ENCODE data around the gene ING1.
A peak's percentile ranks its signal among the peaks of the same experiment; 100 is the strongest.
"Not testable (repeated sequence)": the region's sequence is repeated elsewhere in the genome, so short reads cannot be mapped to it uniquely, and the experiment has no call there.

ING1 gene

DNA sequence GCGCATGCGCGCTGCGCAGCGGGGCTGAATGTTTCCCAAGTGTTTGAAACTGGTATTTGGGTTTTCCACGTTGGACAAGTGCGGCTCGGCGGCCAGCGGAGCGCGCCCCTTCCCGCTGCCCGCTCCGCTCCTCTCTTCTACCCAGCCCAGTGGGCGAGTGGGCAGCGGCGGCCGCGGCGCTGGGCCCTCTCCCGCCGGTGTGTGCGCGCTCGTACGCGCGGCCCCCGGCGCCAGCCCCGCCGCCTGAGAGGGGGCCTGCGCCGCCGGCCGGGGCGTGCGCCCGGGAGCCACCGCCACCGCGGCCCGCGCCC, at the start of gene ING1:
Gene ING1, plus strand, starts transcription at position 59 of the 311 bp plus-strand sequence. CDS start 450 bp downstream, outside the sequence.
- TF ChIP-seq, protein P1, sequence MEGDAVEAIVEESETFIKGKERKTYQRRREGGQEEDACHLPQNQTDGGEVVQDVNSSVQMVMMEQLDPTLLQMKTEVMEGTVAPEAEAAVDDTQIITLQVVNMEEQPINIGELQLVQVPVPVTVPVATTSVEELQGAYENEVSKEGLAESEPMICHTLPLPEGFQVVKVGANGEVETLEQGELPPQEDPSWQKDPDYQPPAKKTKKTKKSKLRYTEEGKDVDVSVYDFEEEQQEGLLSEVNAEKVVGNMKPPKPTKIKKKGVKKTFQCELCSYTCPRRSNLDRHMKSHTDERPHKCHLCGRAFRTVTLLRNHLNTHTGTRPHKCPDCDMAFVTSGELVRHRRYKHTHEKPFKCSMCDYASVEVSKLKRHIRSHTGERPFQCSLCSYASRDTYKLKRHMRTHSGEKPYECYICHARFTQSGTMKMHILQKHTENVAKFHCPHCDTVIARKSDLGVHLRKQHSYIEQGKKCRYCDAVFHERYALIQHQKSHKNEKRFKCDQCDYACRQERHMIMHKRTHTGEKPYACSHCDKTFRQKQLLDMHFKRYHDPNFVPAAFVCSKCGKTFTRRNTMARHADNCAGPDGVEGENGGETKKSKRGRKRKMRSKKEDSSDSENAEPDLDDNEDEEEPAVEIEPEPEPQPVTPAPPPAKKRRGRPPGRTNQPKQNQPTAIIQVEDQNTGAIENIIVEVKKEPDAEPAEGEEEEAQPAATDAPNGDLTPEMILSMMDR (IDR thresholded peaks at IDR 0.05; ENCODE audit: low read depth, low read length): no peak
- H3K4me3 ChIP-seq (ENCODE audit: low read depth, low read length): peak within 1 kb of the TSS; percentile 89

DNA sequence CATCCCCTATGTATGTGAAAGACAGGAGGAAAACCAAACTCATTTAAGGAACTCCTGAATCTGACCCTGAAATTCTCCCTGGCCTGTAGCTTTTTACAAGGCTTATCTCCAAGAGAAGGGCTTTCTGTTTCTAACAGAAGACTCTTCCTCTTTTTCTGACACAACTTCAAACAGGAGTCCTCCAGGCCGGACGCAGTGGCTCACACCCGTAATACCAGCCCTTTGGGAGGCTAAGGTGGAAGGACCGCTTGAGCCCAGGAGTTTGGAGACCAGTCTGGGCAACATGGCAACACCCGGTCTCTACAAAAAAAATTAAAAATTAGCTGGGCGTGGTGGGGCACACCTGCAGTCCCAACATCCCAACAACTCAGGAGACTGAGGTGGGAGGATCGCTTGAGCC, 49.5 kb upstream of the ING1 start:
- TF ChIP-seq, protein P1 (IDR thresholded peaks at IDR 0.05; ENCODE audit: low read depth, low read length): no peak

DNA sequence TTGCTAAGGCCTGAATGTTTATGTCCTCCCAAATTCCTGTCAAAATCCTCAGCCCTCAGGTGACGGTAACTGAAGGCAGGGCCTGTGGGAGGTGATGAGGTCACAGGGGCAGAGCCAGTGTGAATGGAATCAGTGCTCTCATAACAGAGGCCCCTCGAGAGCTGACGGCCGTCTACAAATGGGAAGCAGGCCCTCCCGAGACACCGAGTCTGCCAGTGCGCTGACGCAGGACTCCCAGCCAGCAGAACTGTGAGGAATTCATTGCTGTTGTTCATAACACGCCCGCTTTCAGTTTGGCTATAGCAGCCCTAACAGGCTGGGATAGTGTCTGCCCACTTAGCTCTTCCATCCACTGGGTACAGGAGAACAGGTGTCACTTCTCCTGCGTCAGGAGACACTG, 48.8 kb upstream of the ING1 start:
- no peak overlapping the region for H3K4me3 ChIP-seq (ENCODE audit: low read depth, low read length)
- TF ChIP-seq, protein P1 (IDR thresholded peaks at IDR 0.05; ENCODE audit: low read depth, low read length): no peak

More for the DNA sequence above, 49.5 kb upstream of the ING1 start:
- no peak overlapping the region for H3K4me3 ChIP-seq (ENCODE audit: low read depth, low read length)

DNA sequence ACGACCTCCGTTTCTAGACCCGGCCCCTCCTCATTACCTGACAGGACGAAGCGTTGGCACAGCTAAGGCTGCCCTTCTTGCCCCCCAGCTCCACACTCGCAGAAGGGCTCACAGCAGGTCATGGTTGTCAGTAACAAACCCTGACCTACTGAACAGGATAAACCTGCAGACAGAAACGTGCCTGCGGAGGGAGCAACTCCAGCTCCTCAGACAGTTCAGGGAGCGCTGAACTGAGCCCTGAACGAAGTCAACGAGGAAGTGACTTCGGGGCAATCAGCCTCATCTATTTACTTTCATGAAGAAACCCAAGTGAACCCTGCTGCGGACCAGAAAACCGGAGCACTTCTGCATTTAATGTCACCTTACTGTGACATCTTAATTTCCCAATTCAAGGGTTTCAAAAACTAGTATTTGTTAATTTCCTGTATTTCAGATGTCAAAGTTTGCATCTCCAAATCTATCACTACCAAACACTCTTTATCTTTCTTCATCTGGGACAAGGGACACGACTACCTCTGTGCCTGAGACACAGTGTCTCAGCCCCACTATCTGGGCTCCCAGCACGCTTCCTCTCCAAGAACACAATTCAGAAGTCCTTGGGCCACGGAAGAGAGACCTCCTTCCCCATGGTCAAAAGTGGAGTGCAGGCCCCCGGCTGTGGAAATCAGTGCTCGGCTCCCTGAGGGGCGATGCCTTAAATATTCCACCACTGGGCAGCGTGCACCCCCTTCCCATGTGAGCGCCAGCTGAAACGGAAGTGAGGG, 47.8 kb upstream of the ING1 start:
- H3K4me3 ChIP-seq (ENCODE audit: low read depth, low read length): no peak overlapping the region
- TF ChIP-seq, protein P1 (IDR thresholded peaks at IDR 0.05; ENCODE audit: low read depth, low read length): no peak

- TF ChIP-seq, protein P1 (IDR thresholded peaks at IDR 0.05; ENCODE audit: low read depth, low read length): no peak
- H3K4me3 ChIP-seq (ENCODE audit: low read depth, low read length): no peak overlapping the region
These were observed 47.3 kb upstream of the ING1 start for GRCh38 chr13:110666255-110666533.

- TF ChIP-seq, protein P1 (IDR thresholded peaks at IDR 0.05; ENCODE audit: low read depth, low read length): no peak
- H3K4me3 ChIP-seq (ENCODE audit: low read depth, low read length): no peak overlapping the region
These were observed 44.5 kb upstream of the ING1 start for GRCh38 chr13:110669036-110669435.

DNA sequence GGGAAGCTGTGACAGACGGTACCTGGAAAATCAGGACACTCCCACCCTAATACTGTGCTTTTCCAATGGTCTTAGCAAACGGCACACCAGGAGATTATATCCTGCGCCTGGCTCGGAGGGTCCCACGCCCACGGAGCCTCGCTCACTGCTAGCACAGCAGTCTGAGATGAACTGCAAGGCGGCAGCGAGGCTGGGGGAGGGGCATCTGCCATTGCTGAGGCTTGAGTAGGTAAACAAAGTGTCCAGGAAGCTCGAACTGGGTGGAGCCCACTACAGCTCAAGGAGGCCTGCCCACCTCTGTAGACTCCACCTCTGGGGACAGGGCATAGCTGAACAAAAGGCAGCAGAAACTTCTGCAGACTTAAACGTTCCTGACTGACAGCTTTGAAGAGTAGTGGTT, 43.7 kb upstream of the ING1 start:
- not testable (repeated sequence) for H3K4me3 ChIP-seq (ENCODE audit: low read depth, low read length)

Data from WI38 (cell line).